Inflammatory macrophage treated with lipopolysaccharide for 4 hours (primary cell): ENCODE data around the gene VWF.
"Not testable (repeated sequence)": the region's sequence is repeated elsewhere in the genome, so short reads cannot be mapped to it uniquely, and the experiment has no call there.

ENCODE experiments used
- DNase-seq: peaks from one replicate; pipeline ENCODE4 v3.0.0-alpha.2; 2020

Gene VWF

GRCh38 chr12:6124411-6125309, at the start of gene VWF:
VWF (minus strand) TSS chr12:6124670; CDS start chr12:6123196, 1,474 bp downstream.
- no peak for DNase-seq

GRCh38 chr12:6172862-6173261, 48.4 kb upstream of the VWF start:
- DNase-seq = no peak

GRCh38 chr12:6172086-6172485, 47.6 kb upstream of the VWF start:
- no peak for DNase-seq

- no peak for DNase-seq
Measured at GRCh38 chr12:6171409-6172015, 47.0 kb upstream of the VWF start.

- peak; percentile 99 for DNase-seq
Measured at GRCh38 chr12:6167327-6168280, 43.1 kb upstream of the VWF start.

GRCh38 chr12:6166808-6167207, 42.3 kb upstream of the VWF start:
- DNase-seq = no peak

- DNase-seq = no peak
Measured at GRCh38 chr12:6165395-6165794, 40.9 kb upstream of the VWF start.

GRCh38 chr12:6163416-6164060, 39.1 kb upstream of the VWF start:
- peak; percentile 43 for DNase-seq

GRCh38 chr12:6161124-6161882, 36.8 kb upstream of the VWF start:
- no peak for DNase-seq

GRCh38 chr12:6160049-6160649, 35.7 kb upstream of the VWF start:
- not testable (repeated sequence) for DNase-seq

- not testable (repeated sequence) for DNase-seq
Measured at GRCh38 chr12:6159166-6160011, 34.9 kb upstream of the VWF start.

- DNase-seq = no peak
Measured at GRCh38 chr12:6158749-6159148, 34.3 kb upstream of the VWF start.

- DNase-seq = no peak
Measured at GRCh38 chr12:6158255-6158654, 33.8 kb upstream of the VWF start.

GRCh38 chr12:6157482-6157881, 33.0 kb upstream of the VWF start:
- no peak for DNase-seq

- DNase-seq = no peak
Measured at GRCh38 chr12:6154730-6155459, 30.4 kb upstream of the VWF start.

- not testable (repeated sequence) for DNase-seq
Measured at GRCh38 chr12:6148722-6149121, 24.3 kb upstream of the VWF start.

- no peak for DNase-seq
Measured at GRCh38 chr12:6148061-6148460, 23.6 kb upstream of the VWF start.

- no peak for DNase-seq
Measured at GRCh38 chr12:6146951-6147350, 22.5 kb upstream of the VWF start.

GRCh38 chr12:6146509-6146908, 22.0 kb upstream of the VWF start:
- DNase-seq = no peak

- peak; percentile 79 for DNase-seq
Measured at GRCh38 chr12:6145564-6145963, 21.1 kb upstream of the VWF start.
